Activated naive CD4-positive, alpha-beta T cell treated with Interleukin-2 at 50 U/mL for 16 hours (primary cell): ENCODE data around the gene UPK2.
A peak's percentile ranks its signal among the peaks of the same experiment; 100 is the strongest.

Experiments
- DNase-seq: peaks from one replicate; pipeline ENCODE4 v3.0.0-alpha.2; 2020

Gene UPK2

DNA sequence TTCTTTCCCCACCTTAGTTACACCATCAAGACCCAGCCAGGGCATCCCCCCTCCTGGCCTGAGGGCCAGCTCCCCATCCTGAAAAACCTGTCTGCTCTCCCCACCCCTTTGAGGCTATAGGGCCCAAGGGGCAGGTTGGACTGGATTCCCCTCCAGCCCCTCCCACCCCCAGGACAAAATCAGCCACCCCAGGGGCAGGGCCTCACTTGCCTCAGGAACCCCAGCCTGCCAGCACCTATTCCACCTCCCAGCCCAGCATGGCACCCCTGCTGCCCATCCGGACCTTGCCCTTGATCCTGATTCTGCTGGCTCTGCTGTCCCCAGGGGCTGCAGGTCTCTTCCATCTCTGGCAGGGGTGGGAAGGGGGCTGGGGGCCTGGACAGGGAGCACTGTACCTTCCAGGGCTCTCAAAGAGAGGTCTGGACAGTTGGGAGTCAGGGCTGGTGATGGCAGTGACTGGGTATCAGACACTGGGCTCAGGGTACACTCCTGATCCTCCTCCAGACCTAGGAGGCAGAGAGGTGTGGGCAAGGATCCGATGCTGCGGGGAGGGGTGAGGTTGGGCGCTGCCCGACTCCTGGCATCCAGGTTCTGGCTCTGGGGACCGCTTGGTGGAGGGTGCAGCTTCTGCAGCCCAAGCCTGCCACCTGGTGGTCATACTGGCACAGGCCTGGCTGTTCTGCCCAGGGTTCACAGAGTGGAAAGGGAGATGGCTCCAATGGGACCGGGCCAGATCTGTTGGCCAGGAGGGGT, at the start of gene UPK2:
TSS of gene UPK2 (plus strand) at position 205 of the 753 bp plus-strand sequence. CDS start at position 258, 53 bp downstream.
- peak; percentile 89 for DNase-seq

DNA sequence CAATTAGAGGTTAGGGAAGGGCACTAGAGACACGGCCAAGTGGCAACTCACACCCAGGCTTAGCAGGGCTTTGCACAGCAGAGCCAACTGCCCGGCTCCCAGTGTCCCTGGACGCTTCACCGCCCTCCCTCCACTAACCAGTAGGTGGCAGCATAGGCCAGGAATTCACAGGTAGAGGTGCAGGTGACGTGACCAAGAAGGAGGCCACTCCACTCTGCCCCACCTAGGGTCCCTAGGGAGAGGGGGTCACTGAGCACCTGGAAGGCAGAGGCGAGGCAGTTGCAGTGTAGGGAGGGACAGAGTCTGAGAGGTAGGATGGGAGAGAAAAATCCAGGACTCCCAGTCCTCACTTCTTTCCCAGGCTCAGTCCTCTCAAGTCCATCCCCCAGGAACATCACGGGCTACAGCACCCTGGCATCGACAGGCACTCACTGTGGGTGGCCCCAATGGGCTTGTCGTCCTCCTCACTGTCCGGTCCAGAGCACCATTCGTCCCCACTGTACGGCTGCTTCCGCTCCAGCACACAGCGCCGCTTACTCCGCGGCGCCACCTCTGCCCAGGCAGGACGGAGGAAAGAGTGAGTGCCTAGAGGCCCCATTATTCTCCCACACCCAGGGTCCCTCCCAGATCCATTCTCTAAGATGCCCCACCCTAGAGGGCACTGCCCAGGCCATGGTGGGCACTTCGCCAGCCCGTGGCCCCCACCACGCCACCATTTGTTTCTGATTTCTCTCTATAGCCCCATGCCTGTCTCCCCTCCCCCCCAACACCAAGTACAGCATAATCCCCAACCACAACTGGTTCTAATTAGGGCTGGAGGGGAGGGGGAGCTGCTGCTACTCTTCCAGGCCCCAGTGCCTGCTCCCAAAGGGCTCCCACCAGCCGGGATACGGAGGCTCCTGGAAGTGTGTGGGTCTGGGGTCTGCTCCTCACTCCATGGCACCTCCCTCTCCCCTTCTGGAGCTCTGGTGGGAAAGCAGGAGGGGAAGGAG, 48.8 kb upstream of the UPK2 start:
- peak; percentile 89 for DNase-seq

DNA sequence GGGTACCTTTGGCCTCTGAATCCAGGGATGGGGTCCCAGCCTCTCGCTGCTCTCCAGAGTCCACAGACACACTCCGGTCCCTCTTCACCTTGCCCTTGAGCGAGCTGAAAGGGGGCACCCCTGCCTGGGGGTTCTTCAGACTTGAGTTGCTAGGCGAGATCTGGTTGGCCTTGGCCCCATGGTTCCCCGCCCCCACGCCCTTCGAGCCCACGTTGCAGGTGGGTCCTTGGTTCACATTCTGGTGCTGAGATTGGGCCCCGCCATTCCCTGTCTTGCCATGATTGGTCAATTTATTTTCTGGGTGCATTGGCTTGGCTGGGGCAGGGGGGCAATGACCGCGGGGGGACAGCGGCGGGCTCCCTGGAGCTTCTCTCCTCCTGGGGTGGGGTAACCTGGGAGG, 47.8 kb upstream of the UPK2 start:
- DNase-seq, result no peak

DNA sequence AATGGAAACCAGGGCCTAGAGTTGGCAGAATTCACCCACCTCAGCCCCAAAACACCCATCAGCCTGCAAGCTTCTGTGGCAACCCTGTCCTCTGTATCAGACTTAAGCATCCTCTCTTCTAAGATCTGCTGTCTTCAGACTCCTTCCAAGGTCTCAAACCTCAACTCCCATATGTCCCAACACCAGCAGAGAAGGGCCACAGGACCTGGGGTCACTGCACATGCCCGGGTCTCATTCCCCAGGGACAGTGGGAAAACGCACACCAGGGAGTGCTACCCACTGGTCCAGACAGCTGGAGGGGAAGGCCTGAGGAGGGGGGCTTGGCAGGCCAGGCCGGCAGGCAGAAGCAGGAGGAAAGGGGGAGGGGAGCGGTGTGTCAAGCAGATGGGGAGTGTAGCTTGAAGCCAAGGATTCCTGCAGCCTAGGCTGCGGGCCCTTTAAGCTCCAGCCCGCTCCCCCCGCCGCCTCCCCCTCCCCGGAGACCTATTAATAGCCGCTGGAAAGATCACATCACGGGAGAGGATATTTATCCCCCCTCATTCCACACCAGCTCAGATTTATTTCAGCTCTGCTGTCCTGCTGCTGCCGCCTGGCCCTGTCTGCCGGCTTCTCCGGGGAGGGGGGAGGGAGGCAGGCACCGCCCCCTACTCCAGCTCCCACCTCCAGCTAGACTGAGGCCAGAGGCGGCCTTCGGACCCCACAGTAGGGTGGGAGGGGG, 47.0 kb upstream of the UPK2 start:
- DNase-seq, result no peak

DNA sequence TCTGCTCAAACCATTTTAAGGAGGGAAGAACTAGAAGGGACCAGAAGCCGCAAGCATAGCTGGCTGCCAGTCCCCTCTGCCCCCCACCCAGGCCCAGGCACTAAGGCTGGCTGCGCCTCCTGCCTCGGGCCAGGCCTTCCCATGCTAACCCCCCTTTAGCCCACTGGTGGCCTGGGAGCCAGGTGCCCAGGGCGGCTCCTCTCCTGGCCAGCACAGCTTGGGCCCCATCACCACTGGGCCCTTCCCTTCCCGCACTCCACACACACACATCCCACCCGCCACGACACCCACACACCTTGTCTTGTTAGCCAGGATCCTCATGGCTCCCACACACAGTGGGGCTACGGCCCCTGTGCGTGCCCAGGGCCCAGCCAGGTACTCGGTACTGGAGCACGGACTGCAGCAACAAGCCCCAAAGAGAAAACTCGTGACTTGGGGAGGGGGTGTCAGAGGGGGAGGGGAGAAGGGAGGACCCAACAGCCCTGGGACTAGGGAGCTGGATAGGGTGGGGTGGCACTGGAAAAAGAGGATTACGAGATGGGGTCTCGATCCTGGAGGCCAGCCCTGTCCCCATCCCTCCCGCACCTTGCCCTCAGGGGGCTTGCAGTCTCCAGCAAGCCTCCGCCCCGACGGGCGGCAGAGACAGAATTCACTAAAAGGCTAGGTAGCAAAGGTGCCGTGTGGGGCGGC, 46.3 kb upstream of the UPK2 start:
- no peak for DNase-seq

DNA sequence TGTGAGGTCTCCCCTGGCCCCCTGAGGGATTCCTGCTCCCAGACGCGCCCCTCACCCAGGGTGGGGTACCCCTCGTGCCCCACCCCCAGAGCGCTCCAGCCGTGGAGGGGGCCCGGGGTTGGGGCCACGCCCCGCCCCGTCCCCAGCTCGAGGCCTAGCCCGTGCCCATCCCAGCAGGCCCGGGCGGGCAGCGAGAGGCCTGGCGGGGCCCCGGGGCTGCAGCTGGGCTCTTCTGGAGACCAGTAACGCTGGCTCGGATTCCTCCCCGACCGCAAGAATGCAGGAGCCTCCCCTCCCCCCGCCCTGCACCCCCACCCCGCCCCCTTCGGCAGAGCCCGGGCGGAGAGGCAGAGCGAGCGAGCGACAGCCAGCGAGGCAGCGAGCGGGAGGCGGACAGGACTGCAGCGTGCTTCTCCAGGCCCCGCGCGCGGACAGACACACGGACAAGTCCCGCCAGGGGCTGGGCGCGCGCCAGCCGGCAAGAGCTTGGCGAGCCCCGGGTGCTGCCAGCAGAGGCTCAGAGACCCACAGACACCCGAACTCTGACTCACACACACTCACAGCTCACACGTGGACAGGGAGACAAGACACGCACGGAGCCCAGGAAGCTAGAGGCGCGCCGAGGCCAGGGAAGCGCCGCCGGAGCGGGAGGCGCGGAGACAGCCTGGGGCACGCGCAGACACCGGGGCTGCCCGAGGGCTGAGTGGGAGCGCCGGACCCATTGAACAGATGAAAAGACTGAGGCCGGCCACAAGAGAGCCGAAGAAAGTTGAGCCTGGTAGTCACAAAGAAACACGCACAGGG, 45.6 kb upstream of the UPK2 start:
- peak; percentile 58 for DNase-seq

DNA sequence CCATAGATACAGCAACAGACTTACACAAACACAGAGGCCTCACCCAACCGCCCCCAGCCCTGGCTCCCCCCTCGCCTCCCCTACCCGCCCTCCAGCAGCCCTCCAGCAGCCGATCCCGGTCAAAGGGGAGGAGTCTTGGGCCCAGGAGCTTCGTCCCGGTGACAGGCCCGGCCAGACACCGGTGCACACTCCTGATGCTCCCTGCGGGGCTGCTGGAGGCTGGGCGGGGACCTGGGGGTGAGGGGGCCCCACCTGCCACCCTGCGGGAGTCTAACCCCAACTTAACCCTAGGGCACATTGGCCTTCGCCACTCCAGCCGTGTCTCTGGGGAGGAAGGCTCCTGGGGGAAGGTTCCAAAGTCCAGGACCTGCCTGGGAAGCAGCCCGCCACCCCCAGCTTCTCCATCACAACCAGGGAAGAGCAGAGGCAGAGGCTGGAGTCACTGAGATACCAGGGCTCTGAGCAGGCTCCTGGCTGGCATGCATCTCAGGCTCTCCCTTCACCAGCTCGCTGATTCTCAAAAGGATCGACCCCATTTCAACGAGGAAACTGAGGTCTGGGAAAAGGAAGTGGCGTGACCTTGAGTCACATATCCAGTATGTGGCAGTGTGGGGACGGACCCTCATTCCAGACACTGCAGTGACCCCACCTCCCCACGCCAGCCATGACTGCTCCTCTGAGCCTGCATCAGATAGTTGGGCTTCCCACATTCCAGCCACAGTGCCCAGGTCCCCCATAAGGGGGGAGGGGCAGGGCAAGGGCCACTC, 44.8 kb upstream of the UPK2 start:
- DNase-seq, result peak; percentile 31

DNA sequence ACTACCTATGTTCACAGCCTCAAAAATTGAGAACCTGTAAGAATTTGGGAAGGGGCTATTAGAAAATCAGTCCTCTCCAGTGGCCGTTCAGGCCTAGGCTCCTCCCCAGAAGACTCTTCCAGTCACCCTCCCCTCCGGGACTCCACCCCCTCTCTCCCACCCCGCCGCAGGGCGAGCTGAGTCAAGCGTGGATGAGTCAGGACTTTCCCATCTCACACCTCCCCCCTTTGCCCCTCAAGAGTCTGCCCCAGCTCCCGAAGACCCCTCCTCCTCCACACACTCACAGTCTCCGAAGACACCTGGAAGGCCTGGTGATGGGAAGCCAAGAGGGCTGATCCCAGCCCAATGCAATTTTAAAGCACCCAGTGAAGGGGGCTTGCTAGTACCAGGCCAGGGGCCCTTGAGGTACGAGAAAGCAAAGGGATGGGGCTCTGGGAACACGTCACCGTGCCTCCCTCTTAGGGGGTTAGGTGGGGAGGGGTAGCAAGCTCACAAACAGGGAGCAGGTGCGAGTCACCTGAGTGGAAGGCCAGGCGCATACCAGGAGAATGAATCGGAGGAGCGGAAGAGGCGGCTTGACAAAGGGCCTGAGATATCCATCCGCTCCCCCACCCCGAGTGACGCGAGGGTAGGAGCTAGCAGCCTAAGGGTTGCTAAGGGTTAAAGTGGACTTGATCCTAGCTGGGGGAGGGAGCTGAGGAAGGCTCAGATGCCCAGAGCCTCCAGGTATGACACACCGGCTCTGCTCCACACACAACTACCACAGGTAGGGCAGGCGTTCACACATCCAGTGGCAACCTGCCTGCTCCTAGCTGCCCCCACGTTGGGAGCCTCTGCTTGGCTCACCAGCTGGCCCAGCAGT, 44.0 kb upstream of the UPK2 start:
- peak; percentile 84 for DNase-seq

DNA sequence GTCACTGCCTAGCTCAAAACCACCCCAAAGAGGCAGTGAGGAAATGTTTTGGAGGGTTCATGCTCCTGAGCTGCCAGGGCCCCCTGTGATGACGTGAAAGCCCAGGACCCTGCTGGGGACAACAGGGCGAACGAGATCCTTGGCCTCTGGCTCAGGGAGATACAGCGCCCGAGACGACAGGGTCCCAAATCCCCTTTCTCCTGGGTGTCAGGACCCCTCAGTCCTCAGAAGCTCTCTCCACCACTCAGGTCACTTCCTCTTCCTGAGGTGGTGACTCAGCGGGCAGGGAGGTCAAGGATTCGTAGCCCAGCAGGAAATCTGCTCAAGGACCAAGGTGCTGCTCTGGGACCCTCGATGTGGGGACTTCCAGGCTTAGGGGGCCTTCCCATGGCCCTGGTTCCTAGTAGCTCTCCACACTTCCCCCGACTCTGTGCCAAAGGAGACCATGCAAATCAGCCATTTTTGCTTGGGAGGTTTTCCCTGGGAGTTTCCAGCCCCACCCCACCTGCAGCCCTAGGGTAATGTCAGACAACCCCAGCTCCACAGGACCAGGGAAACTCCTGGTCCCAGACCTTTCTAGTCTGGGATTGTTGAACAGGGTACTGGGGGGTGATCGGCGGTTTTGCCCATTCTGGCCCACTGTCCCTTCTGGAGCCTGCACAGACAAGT, 43.2 kb upstream of the UPK2 start:
- DNase-seq, result no peak

DNA sequence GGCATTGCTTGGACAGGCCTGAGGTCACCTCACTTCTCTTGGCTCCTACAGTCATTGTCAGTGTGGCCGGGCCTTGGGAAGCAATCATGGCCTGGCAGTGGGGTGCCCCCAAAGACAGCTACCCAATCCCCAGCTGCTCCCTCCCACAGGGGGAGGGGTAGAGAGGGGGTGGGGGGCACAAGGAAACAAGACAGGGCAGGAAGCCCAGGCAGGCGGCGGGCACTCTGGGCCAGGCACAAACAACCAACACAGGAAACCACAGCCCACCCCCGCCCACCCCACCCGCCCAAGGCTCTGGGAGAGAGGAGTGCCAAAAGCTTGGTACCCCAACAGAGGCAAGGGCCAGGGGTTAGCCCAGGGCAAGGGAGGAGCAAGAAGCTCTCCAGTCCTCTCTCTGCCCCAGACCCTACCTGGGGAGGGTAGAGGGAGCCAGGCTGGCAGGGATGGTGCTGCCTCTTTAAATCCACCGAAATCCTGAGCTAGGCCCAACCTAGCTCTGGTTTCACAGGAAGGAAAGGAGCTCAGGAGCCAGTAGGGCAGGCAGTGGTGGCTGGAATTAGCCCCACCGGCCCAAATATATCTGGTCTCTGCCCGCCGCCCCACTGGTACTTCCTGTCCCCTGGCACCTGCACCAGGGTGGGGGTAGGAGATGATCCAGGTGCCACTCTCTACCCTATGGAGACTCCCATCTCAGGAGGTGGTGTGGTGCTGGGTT, 42.5 kb upstream of the UPK2 start:
- DNase-seq, result peak; percentile 35

DNA sequence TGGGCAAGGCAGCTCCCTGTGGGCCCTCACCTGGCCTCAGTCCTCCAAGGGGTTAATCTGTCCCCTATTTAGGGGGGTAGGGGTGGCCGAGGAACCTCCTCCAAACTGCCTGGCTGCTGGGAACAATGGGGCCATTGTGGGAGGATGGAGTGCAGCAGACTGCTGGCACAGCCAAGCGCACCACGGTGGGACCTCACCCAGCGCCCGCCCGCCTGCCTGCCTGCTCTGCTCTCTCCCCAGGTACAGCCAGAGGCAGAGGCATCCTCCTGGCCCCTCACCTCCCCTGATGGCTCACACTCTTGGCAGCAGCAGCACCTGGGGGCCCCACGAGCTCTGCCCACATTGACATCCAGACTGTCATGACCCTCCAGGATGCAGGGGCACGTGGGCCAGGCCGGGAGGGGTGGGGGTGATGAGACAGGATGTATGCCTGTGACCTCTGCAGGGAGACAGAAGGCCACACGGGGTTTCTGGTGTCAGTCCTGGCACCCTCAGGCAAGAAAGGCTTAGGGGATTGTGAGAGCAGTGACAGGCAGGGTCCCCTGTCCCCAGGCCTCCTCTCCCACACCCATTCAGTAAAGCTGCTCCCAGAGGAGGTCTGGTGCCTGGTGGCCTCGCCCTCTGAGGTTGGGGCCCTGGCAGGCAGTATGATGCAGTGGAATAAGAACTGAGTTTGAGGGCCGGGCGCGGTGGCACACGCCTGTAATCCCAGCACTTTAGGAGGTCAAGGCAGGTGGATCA, 41.8 kb upstream of the UPK2 start:
- peak; percentile 66 for DNase-seq

DNA sequence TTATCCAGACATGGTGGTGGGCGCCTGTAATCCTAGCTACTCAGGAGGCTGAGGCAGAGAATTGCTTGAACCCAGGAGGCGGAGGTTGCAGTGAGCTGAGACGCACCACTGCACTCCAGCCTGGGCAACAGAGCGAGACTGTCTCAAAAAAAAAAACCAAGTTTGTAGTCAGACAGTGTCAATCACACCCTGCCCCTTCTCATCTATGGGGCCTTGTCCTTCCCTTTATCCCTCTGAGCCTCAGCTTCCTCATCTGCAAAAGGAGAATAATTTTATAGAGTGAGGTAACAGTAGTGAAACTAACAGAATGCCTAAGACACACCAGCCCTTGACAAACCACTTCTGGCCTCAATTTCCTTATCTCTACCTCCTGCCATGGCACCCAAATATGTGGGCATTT, 41.1 kb upstream of the UPK2 start:
- DNase-seq, result no peak

DNA sequence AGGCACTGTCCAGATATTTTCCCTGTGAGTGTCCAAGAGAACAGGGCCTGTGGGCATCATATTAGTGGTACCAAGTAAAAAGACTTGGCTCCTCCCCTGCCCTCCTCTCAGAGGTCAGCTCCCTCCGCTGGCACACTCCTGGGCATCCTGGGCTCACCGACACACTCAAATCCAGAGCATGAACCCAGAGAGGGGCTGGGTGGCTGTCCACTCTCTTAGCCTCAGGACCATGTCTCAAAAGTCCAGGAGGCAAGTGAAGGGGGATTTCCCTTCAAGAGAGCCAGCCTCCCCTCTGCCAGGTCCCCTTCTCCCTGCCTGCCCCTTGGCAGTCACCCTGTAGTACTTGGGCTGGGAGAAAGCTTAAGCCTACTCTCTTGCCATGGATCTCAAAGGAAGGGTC, 40.7 kb upstream of the UPK2 start:
- no peak for DNase-seq

DNA sequence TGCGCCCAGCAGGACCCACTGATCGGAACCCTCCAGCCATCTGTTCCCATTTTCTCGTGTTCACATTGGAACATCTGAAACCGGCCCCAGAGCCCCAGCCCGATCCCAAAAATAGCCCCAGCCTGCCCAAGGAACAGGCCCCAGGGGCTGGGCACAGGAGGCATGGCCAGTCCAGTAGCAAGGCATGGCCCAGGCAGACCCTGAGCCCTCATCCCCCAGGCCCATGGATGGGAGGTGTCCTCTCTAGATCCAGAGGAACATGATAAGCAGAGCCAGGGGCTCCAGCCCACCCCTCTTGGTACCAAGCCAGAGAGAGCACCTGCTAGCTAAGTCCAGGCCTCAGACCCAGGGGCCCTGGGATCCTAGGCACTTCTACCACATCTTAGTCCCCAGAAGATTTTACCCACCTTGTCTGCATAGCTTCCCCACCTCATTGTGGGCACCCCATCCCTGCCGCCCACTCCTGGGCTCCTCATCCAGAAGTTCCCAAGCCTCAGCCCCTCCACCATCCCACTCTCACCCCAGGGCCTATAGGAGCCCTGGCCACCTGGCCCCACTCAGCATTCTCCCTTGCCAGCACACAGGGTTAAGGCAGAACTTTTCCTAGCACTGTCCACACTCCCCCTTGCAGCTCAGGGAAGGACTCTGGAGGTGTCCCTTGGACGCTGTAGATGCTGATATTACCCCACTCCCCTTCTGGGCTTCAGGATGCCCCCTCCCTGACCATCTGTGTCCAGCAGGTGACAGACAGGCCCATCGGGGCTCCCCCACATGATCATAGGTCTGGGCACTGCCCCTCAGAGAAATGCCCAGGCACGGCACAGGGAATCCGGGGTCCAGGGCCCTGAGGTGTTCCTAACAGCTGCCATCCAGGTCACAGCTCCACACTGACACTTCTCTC, 39.9 kb upstream of the UPK2 start:
- no peak for DNase-seq

DNA sequence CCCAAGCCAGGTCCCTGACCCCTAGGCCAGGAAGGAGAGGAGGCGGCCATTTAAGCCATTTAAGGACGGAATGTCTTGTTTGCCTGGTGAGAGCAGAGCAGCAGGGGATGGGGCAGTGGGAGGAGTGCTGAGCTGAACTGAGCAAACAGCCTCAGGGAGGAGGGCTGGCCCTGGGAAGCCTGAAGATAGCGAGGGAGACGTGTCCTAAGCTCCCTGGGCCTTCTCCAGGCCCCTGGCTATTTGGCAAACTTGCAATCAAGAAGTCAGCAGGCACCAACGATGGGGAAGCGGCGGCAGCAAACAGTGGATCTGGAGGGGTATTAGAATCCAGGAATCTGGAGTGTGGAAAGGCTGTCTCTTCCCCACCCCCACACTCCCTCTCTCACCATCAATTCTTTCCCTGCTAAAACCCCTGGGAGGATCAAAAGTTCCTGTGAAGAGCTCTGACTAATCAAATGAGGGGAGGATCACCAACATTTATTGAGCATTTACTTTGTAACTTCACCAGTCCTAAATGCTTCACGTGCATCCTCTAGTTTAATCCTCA, 39.2 kb upstream of the UPK2 start:
- DNase-seq, result no peak

DNA sequence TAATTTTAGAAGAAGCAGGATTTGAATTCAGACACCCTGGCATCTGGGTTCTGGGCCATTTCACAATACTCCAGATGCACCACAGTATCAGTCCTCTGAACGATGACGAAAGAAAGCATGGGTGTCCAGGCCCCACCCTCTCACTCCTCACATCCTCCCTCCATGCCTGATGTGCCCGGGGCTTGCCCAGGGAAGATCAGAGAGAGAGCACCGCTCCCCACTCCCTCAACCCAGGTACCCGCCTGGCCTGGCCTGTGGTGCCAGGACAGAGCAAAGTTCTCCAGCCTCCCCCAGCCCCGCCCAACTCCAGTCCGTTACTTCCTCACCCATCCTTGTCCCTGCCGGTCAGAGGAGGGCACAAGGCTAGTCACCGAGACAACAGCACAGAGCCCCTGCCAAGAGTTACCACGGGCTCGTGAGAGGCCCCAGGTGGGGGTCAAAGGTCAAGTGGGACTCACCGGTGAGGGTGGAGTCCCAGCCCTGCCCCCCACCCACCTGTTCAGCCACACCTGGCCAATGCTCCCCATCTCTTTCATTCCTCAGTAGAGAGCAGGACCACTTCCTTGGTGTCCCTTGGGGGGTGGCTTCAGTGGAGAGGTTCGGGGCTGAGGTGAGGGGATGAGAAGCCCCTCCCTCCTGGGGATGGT, 38.5 kb upstream of the UPK2 start:
- DNase-seq, result peak; percentile 65
